Vagina (tissue), 2 donors: ENCODE measurements around the gene COL5A2. TPM values are rescaled to one million over a fixed set of nuclear protein-coding genes. Genes with fewer than 3 reads are reported as not detected.

ENCODE experiments used
- DNase-seq, 2 donors: peaks; one replicate each; pipeline ENCODE4 v3.0.0-alpha.2; 2017; ENCODE audit errors: extremely low spot score in 2 of 2
- H3K27ac ChIP-seq: fragments of 200-600 bp; sonication (generic); one replicate; pipeline ENCODE4 v1.5.1; 2019
- H3K27me3 ChIP-seq: fragments of 200-600 bp; sonication (generic); one replicate; pipeline ENCODE4 v1.5.1; 2019
- H3K36me3 ChIP-seq, 2 donors: fragments of 200-600 bp; sonication (generic); one replicate each; pipeline ENCODE4 v1.5.1; 2017 to 2019
- H3K4me1 ChIP-seq: fragments of 200-600 bp; sonication (generic); one replicate; pipeline ENCODE4 v1.5.1; 2019
- H3K4me3 ChIP-seq, 2 donors: fragments of 200-600 bp; sonication (generic); 1 replicate in 1 of 2; 2 replicates in 1 of 2; pipeline ENCODE4 v1.5.1; 2016 to 2019
- H3K9me3 ChIP-seq: fragments of 200-600 bp; sonication (generic); one replicate; pipeline ENCODE4 v1.5.1; 2019
- POLR2A ChIP-seq, 2 donors: fragments of 450-650 bp; IDR thresholded peaks; one replicate each; pipeline ENCODE4 v1.6.1; 2017; ENCODE audit warnings: antibody characterized with exemption in 2 of 2, mild to moderate bottlenecking in 2 of 2, moderate library complexity in 2 of 2
- POLR2AphosphoS5 ChIP-seq, 2 donors: sonication (generic); formaldehyde crosslinking; IDR thresholded peaks; one replicate each; pipeline ENCODE4 v1.9.0; 2017; ENCODE audit warnings: antibody characterized with exemption in 2 of 2, mild to moderate bottlenecking in 2 of 2, low read depth in 1 of 2; ENCODE audit not compliant: insufficient read depth in 1 of 2
- intact Hi-C: fragments of 100-400 bp; cut with DNase I; formaldehyde crosslinking; loops from one replicate; pipeline ENCODE4 v1.15.1; 2023
- microRNA-seq: library from miRNA; unstranded; fragments of <30 nt; microRNA quantifications from one replicate; pipeline ENCODE4, GENCODE V29; 2017; ENCODE audit warnings: borderline number of aligned reads, borderline replicate concordance
- small RNA-seq: library from RNA; depleted of rRNA; stranded (forward); fragments of <200 nt; gene quantifications from one replicate; pipeline ENCODE3, GENCODE V24; 2016
- total RNA-seq: library from RNA; depleted of rRNA; stranded (reverse); fragments of >200 nt; gene quantifications from one replicate; pipeline ENCODE4 v1.2.3, GENCODE V29; 2016
- TF ChIP-seq, protein P1 (sequence below), 3 experiments: fragments of 450-650 bp in 2 of 3; fragments of 200-600 bp in 1 of 3; sonication (generic) in 1 of 3; IDR thresholded peaks; one replicate each; pipeline ENCODE4 v1.5.1; 2017 to 2019; ENCODE audit warnings: antibody characterized with exemption in 3 of 3, mild to moderate bottlenecking in 2 of 3, moderate library complexity in 2 of 3

COL5A2 gene
- total RNA-seq, 1 donor from 2014 or later, result 33.1 TPM

DNA sequence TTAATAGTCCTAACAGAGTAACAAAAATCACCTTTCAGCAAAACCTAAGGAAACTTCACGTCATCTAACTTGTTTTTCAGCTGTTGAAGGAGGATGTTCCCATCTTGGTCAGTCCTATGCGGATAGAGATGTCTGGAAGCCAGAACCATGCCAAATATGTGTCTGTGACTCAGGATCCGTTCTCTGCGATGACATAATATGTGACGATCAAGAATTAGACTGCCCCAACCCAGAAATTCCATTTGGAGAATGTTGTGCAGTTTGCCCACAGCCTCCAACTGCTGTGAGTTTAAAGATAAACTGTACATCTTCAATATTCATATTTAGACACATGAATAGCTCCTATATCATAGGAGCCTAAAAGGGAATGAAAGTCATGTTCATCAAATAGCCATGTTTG, 194.9 kb downstream of the COL5A2 start:
- no peaks in the 10 kb centered on the region for H3K27me3 ChIP-seq
- no peaks in the 10 kb centered on the region for H3K9me3 ChIP-seq
- peaks cover 4 to 24% of the 10 kb centered on the region in 2 donors for H3K36me3 ChIP-seq
- intact Hi-C loops, result loop anchor here (5.0 kb wide), 1 partner anchor 457 kb away; no protein-coding TSS in a partner anchor
- TF ChIP-seq, protein P1, sequence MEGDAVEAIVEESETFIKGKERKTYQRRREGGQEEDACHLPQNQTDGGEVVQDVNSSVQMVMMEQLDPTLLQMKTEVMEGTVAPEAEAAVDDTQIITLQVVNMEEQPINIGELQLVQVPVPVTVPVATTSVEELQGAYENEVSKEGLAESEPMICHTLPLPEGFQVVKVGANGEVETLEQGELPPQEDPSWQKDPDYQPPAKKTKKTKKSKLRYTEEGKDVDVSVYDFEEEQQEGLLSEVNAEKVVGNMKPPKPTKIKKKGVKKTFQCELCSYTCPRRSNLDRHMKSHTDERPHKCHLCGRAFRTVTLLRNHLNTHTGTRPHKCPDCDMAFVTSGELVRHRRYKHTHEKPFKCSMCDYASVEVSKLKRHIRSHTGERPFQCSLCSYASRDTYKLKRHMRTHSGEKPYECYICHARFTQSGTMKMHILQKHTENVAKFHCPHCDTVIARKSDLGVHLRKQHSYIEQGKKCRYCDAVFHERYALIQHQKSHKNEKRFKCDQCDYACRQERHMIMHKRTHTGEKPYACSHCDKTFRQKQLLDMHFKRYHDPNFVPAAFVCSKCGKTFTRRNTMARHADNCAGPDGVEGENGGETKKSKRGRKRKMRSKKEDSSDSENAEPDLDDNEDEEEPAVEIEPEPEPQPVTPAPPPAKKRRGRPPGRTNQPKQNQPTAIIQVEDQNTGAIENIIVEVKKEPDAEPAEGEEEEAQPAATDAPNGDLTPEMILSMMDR (IDR thresholded peaks at IDR 0.05), result no peak
- TF ChIP-seq POLR2A (IDR thresholded peaks at IDR 0.05) (no peak), POLR2AphosphoS5 (IDR thresholded peaks at IDR 0.05; ENCODE audit: insufficient read depth in 1 of 2, low read depth in 1 of 2) (no peak)
- no peak overlapping the region for H3K4me3 ChIP-seq
- no peak for DNase-seq
- peaks cover 27% of the 10 kb centered on the region for H3K4me1 ChIP-seq
- peak overlapping the region; percentile 91 for H3K27ac ChIP-seq

DNA sequence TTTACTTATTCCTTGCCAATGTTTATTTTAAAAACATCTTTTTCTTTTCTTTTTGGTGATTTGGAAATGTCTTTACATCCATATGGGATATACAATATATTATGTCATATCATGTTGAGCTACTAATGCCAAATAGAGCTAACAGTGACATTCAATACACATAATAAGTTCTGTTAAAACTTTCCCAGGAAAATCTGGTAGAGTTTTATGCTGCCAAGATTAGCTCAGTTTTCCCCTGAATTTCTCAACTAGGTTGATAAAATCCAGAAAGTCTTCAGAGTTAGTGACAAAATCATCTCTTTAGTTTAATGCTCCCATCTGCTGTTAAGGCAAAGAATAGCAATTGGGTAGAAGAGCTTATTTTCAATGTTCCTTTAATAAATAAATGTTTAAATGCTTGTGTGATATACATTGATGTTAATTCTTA, 195.5 kb downstream of the COL5A2 start:
- intact Hi-C loops, result no loop called here
- peak overlapping the region; percentile 91 for H3K27ac ChIP-seq
- no peak for DNase-seq
- H3K36me3 ChIP-seq, result peaks cover under 1 to 20% of the 10 kb centered on the region in 2 donors
- no peaks in the 10 kb centered on the region for H3K9me3 ChIP-seq
- TF ChIP-seq POLR2A (IDR thresholded peaks at IDR 0.05), result no peak
- TF ChIP-seq, protein P1 (IDR thresholded peaks at IDR 0.05), result peak in 2 of 3 experiments; percentile 30 to 46
- H3K27me3 ChIP-seq, result no peaks in the 10 kb centered on the region
- H3K4me3 ChIP-seq, result no peak overlapping the region
- peaks cover 27% of the 10 kb centered on the region for H3K4me1 ChIP-seq

DNA sequence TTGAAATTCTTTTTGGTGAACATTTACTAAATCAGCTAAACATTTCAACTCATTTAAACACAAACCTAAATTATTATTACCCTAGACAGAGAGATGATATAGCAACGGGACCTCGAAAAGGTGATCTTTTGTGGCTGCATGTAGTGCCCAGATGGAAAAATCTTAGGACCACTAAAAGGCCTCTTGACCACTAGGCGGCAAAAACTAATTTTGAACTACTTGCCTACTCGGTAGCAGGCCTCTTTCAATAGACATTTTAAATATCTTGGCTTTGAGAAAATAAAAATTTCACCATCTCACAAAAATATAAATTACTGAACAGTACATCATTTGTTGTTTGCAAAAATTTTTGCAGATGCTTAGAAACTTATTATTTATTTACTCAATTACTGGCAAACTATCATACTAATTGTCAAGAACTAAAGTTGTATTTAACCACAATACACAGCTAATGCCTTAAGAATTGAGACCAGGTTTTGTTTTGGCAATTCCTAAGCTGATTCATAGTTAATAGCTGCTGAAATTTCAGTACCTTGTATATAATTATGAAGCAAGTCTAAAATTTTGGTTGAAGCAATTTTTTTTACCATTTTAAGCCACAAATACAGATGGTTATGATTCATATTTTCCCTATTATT, 196.0 kb downstream of the COL5A2 start:
- peak overlapping the region; percentile 91 for H3K27ac ChIP-seq
- no peak for DNase-seq
- H3K36me3 ChIP-seq, result peaks cover 0 to 15% of the 10 kb centered on the region in 2 donors
- H3K4me1 ChIP-seq, result peaks cover 27% of the 10 kb centered on the region
- intact Hi-C loops, result no loop called here
- no peaks in the 10 kb centered on the region for H3K9me3 ChIP-seq
- H3K4me3 ChIP-seq, result peak overlapping the region in 1 of 2 donors; percentile 55
- H3K27me3 ChIP-seq, result no peaks in the 10 kb centered on the region
- TF ChIP-seq, protein P1 (IDR thresholded peaks at IDR 0.05), result peak in 1 of 3 experiments; percentile 33
- TF ChIP-seq POLR2A (IDR thresholded peaks at IDR 0.05), result no peak

Small RNA genes within 50 kb of the gene (microRNA-seq; reads per million reads assigned to microRNA genes)
- gene MIR3129 (3.4 reads per million), gene MIR3606 (not detected)

Small RNA genes within 50 kb of the gene (small RNA-seq; reads per million reads assigned to genes)
- 0.52 reads per million for gene MIR3129

Other genes with a start within 250 kb of the COL5A2 start
- 123 TPM for gene COL3A1, start 205.4 kb downstream of the COL5A2 start, total RNA-seq